SKM-1 (cell line): ENCODE measurements around the gene SMARCA2.
A peak's percentile ranks its signal among the peaks of the same experiment; 100 is the strongest.

Experiments
- DNase-seq: peaks from one replicate; lab custom pipeline; 2025; ENCODE audit not compliant: unreplicated experiment; lab: John Stamatoyannopoulos, UW

The SMARCA2 gene

DNA sequence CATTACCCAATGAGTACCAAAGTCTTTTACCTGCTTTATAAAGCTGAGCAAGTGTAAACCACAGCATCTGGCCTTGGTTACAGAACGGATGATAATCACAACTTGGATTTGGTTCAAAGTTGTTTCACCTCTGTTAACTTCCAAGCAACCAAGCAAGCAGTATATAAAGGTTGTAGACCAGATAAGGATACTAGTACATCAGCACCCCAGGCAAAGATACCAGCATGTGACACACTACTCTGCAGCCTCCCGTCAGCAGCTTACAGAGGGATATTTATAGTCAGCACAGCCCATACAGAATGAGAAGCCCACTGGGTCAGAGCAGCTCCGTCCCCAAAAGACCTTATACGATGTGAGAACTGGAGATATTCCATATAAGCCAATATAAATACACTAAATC is 193.3 kb downstream of the SMARCA2 start:
- DNase-seq: no peak

DNA sequence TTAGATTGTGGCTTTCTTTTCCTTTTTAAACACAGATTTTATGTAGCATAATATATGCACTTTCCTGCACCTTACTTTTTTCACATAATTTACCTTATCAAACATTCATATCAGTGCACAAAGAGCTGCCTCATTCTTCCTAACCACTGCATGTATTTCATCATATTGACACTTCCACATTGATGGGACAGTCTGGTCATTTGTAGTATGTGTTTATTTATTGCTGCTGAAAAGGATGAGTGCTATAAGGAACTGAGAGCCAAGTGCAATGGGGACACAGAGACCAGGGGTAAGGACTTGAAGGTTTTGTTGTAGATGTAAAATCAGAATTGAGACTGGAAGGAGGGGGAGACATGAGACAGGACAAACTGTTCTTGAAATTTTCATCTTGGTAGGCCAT is 193.8 kb downstream of the SMARCA2 start:
- DNase-seq: no peak

GRCh38 chr9:2209400-2209799 is 194.3 kb downstream of the SMARCA2 start:
- no peak for DNase-seq

- DNase-seq: no peak
These were observed 195.1 kb downstream of the SMARCA2 start for GRCh38 chr9:2210201-2210600.

GRCh38 chr9:2213830-2214468 is 198.8 kb downstream of the SMARCA2 start:
- no peak for DNase-seq

- DNase-seq: no peak
These were observed 199.6 kb downstream of the SMARCA2 start for GRCh38 chr9:2214707-2215106.

GRCh38 chr9:2215921-2216441 is 200.8 kb downstream of the SMARCA2 start:
- DNase-seq: no peak

DNA sequence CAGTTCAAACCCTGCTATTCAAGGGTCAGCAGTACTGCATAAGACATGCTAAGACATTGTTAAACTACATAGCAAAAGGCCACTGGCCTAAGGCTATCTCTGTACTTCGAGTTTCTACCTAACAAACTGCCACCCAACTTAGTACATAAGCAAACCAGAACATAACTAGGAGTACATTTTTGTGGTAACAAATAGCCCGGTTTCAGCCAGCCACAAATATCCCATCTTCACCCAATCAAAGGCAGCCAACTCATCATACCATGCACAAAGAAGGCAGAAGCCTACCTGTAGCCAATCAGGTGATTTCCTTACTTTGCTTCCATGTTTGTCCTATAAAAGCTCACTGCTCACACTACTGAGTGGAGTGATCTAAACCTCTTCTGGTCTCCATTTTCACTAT is 201.4 kb downstream of the SMARCA2 start:
- DNase-seq: no peak

DNA sequence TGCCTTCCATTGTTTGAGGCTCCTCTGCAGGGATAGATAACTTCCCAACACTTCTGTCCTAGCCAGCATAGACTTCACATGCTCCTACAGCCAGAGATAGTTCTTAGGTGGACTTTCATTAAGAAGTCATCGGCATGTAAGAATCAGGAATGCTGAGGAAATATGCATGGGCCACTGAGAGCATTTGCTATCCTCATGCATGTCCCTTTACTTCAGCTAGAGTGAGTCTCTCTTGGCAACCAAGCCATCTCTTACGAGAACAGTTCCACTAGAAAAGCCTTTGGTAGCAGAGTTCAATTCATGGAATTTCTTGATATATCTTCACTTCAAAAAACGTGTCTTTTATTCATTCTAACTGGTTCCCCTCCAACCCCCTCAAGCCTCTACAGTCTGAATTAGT is 202.4 kb downstream of the SMARCA2 start:
- DNase-seq: no peak

- no peak for DNase-seq
These were observed 204.9 kb downstream of the SMARCA2 start for GRCh38 chr9:2220036-2220435.

- no peak for DNase-seq
These were observed 212.2 kb downstream of the SMARCA2 start for GRCh38 chr9:2227144-2227867.

GRCh38 chr9:2228132-2228531 is 213.0 kb downstream of the SMARCA2 start:
- peak; percentile 64 for DNase-seq

GRCh38 chr9:2228641-2229040 is 213.5 kb downstream of the SMARCA2 start:
- no peak for DNase-seq

DNA sequence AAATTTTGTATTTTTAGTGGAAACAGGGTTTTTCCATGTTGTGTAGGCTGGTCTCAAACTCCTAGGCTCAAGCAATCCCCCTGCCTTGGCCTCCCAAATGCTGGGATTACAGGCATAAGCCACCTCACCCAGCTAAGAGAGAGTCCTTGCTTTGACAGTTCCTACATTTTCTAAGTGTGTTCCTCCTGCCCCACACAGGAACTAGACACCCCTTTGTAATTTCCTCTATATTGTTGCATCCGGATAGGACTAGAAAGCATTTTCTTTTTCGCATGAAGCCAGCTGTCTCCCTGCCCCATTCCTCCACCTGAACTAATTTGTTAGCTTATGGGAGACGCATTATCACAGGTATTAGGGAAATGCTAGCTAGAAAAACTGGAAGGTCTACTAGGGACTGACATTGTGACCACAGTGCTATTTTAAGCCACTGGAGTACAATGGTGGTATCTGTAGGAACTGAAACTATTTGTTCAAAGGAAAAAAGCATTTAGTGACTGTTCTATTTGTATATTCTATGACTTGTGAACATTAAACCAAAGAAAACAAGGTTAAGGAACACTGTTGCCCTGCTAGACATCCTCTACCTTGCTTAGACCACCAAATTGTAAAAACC is 214.1 kb downstream of the SMARCA2 start:
- DNase-seq: peak; percentile 68

GRCh38 chr9:2230362-2230761 is 215.2 kb downstream of the SMARCA2 start:
- no peak for DNase-seq

DNA sequence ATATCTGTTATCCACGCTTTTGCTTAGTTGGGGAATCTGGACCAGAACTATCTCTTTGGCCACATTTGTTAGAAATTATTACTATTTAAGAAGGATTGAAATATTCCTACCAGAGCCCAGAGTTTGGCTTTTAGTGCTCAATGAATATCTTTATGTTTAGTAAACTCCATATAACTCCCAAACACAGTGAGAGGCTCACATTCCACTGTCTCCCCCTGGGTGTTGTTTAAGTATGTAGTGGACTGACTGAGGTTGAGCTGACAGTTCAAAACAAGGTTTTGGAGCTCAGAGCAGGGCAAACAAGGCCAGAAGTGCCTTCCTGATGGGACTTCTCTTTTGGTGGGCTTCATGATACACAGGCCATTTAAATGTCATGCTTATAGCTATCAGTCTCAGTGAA is 216.0 kb downstream of the SMARCA2 start:
- DNase-seq: no peak

GRCh38 chr9:2231829-2232228 is 216.7 kb downstream of the SMARCA2 start:
- DNase-seq: no peak

DNA sequence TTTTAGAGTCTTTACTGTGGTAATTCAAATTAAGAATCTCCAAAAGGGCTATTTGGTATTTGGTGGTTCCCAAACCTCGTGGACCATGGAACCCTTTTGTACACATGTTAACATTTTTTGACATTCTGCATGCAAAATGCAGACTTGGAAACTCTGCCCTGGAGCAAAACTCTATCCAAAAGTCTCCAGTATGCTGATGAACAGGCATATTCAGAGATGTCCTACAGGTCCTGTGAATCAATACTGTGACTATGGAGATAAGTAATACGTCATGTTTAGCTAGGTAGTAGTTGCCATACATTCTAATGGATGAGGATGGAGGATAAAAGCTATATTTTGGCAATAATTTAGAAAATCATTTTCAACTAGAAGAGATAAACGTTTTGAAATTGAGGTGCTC is 218.1 kb downstream of the SMARCA2 start:
- DNase-seq: no peak

DNA sequence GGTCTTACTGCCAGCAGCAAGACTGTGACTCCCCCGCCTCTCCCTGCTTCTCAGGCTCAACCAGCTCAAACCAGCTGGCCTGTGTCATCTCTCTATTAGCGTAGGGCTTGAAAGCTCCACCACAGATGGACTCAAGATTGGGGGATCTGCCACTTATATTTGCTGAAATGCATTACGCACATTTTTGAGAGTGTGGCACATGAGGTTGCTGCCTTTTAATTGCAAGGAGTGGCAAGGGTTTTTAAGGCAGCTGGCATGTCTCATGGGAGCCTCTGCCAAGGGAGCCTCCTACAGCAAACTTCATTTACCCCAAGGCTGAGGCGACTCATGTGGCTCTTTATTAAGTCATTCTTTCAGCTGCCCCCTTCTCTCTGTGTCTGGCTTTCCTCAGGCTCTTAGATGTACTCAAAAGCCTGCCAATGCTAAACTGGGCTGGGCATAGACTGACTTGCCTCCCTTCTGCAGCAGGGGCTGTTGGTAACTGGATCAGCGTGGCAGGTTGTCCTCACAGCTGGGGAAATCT is 219.3 kb downstream of the SMARCA2 start:
- no peak for DNase-seq

DNA sequence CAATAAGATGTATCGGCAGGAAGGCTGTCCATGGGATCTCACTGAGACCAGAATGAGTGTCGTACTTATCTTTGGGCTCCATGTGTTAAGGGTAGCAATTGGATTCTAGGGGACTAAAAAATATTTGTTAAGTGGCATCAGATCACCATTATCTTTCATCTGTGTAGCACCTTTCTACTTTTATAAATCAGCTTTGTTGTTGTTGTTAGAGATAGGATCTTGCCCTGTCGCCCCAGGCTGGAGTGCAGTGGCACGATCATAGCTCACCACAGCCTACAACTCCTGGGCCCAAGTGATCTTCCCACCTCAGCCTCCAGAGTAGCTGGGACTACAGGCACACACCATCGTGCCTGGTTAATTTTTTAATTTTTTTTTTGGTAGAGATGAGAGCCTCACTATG is 220.5 kb downstream of the SMARCA2 start:
- no peak for DNase-seq

DNA sequence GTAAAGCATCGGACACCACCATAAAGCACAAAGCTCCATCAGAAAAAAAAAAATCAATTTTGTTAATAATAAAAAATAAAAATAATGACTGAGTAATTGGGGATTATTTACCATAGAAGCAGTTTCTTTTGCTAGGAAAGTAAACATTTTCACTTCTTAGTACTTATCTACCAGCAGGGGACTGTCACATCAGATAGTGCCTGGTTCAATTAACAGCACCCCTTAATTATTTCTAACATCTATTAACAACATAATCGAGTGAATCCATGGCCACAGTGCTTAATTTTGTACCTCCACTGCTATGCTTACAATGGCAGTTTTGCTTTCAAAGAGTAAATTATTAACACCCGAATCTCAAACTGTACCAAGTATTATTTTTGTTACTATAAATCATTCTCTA is 221.7 kb downstream of the SMARCA2 start:
- no peak for DNase-seq

DNA sequence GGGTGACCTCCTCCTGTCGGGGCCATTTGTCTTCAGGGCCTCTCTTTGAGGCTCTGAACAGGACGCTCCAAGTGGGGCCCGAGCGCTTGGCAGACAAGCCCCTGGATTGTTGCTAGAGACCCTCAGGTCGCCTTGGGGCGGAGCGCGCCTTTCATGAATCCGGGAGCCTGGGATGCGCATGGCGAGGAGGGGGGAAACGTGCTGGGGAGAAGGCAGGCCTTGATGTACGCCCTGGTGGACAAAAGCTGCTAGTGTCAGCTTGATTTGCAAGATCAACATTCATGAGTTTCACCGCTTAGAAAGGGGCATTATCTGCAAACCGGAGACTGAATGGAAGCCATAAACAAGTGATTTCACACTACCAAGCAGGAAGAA is 226.3 kb downstream of the SMARCA2 start:
- no peak for DNase-seq
